Mesendoderm (in vitro differentiated cells): ENCODE data around the gene RAI14.

ENCODE experiments used
- DNase-seq: peaks from one replicate; pipeline ENCODE4 v3.0.0; 2013
- H2AK5ac ChIP-seq: 2 replicates; pipeline ENCODE4 v1.6.1; 2013; ENCODE audit warnings: low read length, inconsistent platforms
- H2BK120ac ChIP-seq: 2 replicates; pipeline ENCODE4 v1.6.1; 2013; ENCODE audit warnings: low read depth, mild to moderate bottlenecking, low read length, moderate library complexity, mixed read lengths
- H2BK15ac ChIP-seq: replicated peaks from 2 replicates; pipeline ENCODE4 v1.6.1; 2013; ENCODE audit warnings: low read depth, mild to moderate bottlenecking, moderate library complexity
- H2BK5ac ChIP-seq: 2 replicates; pipeline ENCODE4 v1.6.1; 2013; ENCODE audit warnings: low read length, inconsistent platforms
- H3K18ac ChIP-seq: 2 replicates; pipeline ENCODE4 v1.6.1; 2013; ENCODE audit warnings: mild to moderate bottlenecking, low read length, mixed read lengths
- H3K23ac ChIP-seq: one replicate; pipeline ENCODE4 v1.6.1; 2013; ENCODE audit warnings: low read length
- H3K27ac ChIP-seq: 2 replicates; pipeline ENCODE4 v1.5.1; 2013; ENCODE audit warnings: low read depth, mild to moderate bottlenecking, inconsistent platforms, low read length, moderate library complexity
- H3K27me3 ChIP-seq: 2 replicates; pipeline ENCODE4 v1.6.1; 2013; ENCODE audit warnings: low read length, control low read depth, mild to moderate bottlenecking, inconsistent platforms; ENCODE audit not compliant: insufficient read depth, poor library complexity
- H3K36me3 ChIP-seq: 2 replicates; pipeline ENCODE4 v1.6.1; 2013; ENCODE audit warnings: low read length, inconsistent platforms; ENCODE audit not compliant: control insufficient read depth, insufficient read depth
- H3K4ac ChIP-seq: one replicate; pipeline ENCODE4 v1.6.1; 2013; ENCODE audit warnings: low read depth, mild to moderate bottlenecking, low read length, moderate library complexity
- H3K4me1 ChIP-seq: 2 replicates; pipeline ENCODE4 v1.6.1; 2013; ENCODE audit warnings: low read depth, low read length, inconsistent platforms; ENCODE audit not compliant: control insufficient read depth
- H3K4me2 ChIP-seq: 2 replicates; pipeline ENCODE4 v1.6.1; 2013; ENCODE audit warnings: low read length
- H3K4me3 ChIP-seq: 2 replicates; pipeline ENCODE4 v1.5.1; 2013; ENCODE audit warnings: mild to moderate bottlenecking, low read length
- H3K56ac ChIP-seq: one replicate; pipeline ENCODE4 v1.6.1; 2013; ENCODE audit warnings: low read length
- H3K79me1 ChIP-seq: 2 replicates; pipeline ENCODE4 v1.6.1; 2013; ENCODE audit warnings: low read length, inconsistent platforms
- H3K79me2 ChIP-seq: 2 replicates; pipeline ENCODE4 v1.6.1; 2013; ENCODE audit warnings: mild to moderate bottlenecking, low read length; ENCODE audit not compliant: control insufficient read depth, insufficient read depth
- H3K9ac ChIP-seq: 2 replicates; pipeline ENCODE4 v1.6.1; 2013; ENCODE audit warnings: low read length, inconsistent platforms
- H4K5ac ChIP-seq: one replicate; pipeline ENCODE4 v1.6.1; 2013; ENCODE audit warnings: low read length
- H4K8ac ChIP-seq: one replicate; pipeline ENCODE4 v1.6.1; 2013; ENCODE audit warnings: low read depth, mild to moderate bottlenecking, control low read depth, low read length, moderate library complexity
- whole genome bisulfite sequencing: extraction: QIAGEN DNeasy Blood & Tissue Kit; methylation state at CpG from one replicate; pipeline ENCODE4 v1.1.7; 2013; ENCODE audit warnings: low lambda C conversion rate, missing lambda C conversion rate; ENCODE audit not compliant: insufficient coverage; ENCODE audit errors: extremely low coverage; 5-methylcytosine and 5-hydroxymethylcytosine counted together

The RAI14 gene

GRCh38 chr5:34738381-34738780 lies 82.3 kb downstream of the RAI14 start:
- Histone ChIP-seq H2BK120ac (no peak overlapping the region), H3K27ac (no peak overlapping the region), H3K56ac (no peak overlapping the region), H2AK5ac (no peak overlapping the region), H4K5ac (no peak overlapping the region), H3K79me1 (peaks cover 16% of the 10 kb centered on the region), H3K4me1 (peaks cover 2% of the 10 kb centered on the region), H4K8ac (no peak overlapping the region), H2BK15ac (no peak overlapping the region), H3K18ac (no peak overlapping the region), H3K4me2 (no peak overlapping the region), H3K79me2 (peaks cover 27% of the 10 kb centered on the region), H3K36me3 (no peaks in the 10 kb centered on the region), H3K4ac (no peak overlapping the region), H3K27me3 (no peaks in the 10 kb centered on the region), H3K4me3 (no peak overlapping the region), H3K23ac (no peak overlapping the region), H2BK5ac (no peak overlapping the region), H3K9ac (no peak overlapping the region)
- no CpG with 5 or more reads among the region's 1 CpG for WGBS
- no peak for DNase-seq

- Histone ChIP-seq H3K23ac (no peak overlapping the region), H3K4ac (no peak overlapping the region), H2BK15ac (no peak overlapping the region), H3K27ac (no peak overlapping the region), H4K8ac (no peak overlapping the region), H3K79me2 (peaks cover 32% of the 10 kb centered on the region), H3K9ac (no peak overlapping the region), H2AK5ac (no peak overlapping the region), H3K18ac (no peak overlapping the region), H3K79me1 (peaks cover 16% of the 10 kb centered on the region), H2BK5ac (no peak overlapping the region), H3K4me1 (peaks cover 2% of the 10 kb centered on the region), H3K36me3 (no peaks in the 10 kb centered on the region), H4K5ac (no peak overlapping the region), H3K56ac (no peak overlapping the region), H3K27me3 (no peaks in the 10 kb centered on the region), H2BK120ac (no peak overlapping the region), H3K4me3 (no peak overlapping the region), H3K4me2 (no peak overlapping the region)
- DNase-seq = no peak
- no CpG with 5 or more reads among the region's 3 CpGs for WGBS
Observed at GRCh38 chr5:34740389-34740806, 84.3 kb downstream of the RAI14 start.

- H4K5ac ChIP-seq = no peak overlapping the region
- DNase-seq = no peak
- no CpG with 5 or more reads among the region's 11 CpGs for WGBS
Observed at GRCh38 chr5:34742061-34742460, 85.9 kb downstream of the RAI14 start.

GRCh38 chr5:34743878-34744277 lies 87.8 kb downstream of the RAI14 start:
- H2BK5ac ChIP-seq = no peak overlapping the region
- H3K27me3 ChIP-seq = no peaks in the 10 kb centered on the region
- no peak overlapping the region for H3K4ac ChIP-seq
- no peak overlapping the region for H2BK15ac ChIP-seq
- peaks cover 18% of the 10 kb centered on the region for H3K79me1 ChIP-seq
- DNase-seq = no peak
- H4K5ac ChIP-seq = no peak overlapping the region
- H3K4me1 ChIP-seq = no peaks in the 10 kb centered on the region
- no peak overlapping the region for H3K23ac ChIP-seq
- no CpG with 5 or more reads among the region's 3 CpGs for WGBS
- no peak overlapping the region for H3K56ac ChIP-seq
- H2AK5ac ChIP-seq = no peak overlapping the region
- H3K4me2 ChIP-seq = no peak overlapping the region
- H4K8ac ChIP-seq = no peak overlapping the region
- H3K18ac ChIP-seq = no peak overlapping the region
- no peak overlapping the region for H3K9ac ChIP-seq
- no peak overlapping the region for H3K4me3 ChIP-seq
- H3K36me3 ChIP-seq = no peaks in the 10 kb centered on the region
- H2BK120ac ChIP-seq = no peak overlapping the region
- no peak overlapping the region for H3K27ac ChIP-seq
- peaks cover 32% of the 10 kb centered on the region for H3K79me2 ChIP-seq

More at GRCh38 chr5:34742061-34742460, 85.9 kb downstream of the RAI14 start:
- no peak overlapping the region for H2BK5ac ChIP-seq
- no peak overlapping the region for H4K8ac ChIP-seq
- no peak overlapping the region for H3K18ac ChIP-seq
- H3K27ac ChIP-seq = no peak overlapping the region
- no peak overlapping the region for H3K4me3 ChIP-seq
- no peak overlapping the region for H3K56ac ChIP-seq
- H3K27me3 ChIP-seq = no peaks in the 10 kb centered on the region
- no peak overlapping the region for H3K9ac ChIP-seq
- no peaks in the 10 kb centered on the region for H3K4me1 ChIP-seq
- no peak overlapping the region for H2BK120ac ChIP-seq
- peaks cover 32% of the 10 kb centered on the region for H3K79me2 ChIP-seq
- H3K4ac ChIP-seq = no peak overlapping the region
- no peak overlapping the region for H2AK5ac ChIP-seq
- peaks cover 15% of the 10 kb centered on the region for H3K79me1 ChIP-seq
- no peak overlapping the region for H3K4me2 ChIP-seq
- H2BK15ac ChIP-seq = no peak overlapping the region
- no peak overlapping the region for H3K23ac ChIP-seq
- no peaks in the 10 kb centered on the region for H3K36me3 ChIP-seq

- Histone ChIP-seq H2BK15ac (no peak overlapping the region), H3K79me1 (peaks cover 13% of the 10 kb centered on the region), H2BK5ac (no peak overlapping the region), H3K9ac (no peak overlapping the region), H4K5ac (no peak overlapping the region), H3K27ac (no peak overlapping the region), H3K4me3 (no peak overlapping the region), H3K27me3 (no peaks in the 10 kb centered on the region), H3K4me2 (no peak overlapping the region), H3K18ac (no peak overlapping the region), H2BK120ac (no peak overlapping the region), H2AK5ac (no peak overlapping the region), H3K79me2 (peaks cover 26% of the 10 kb centered on the region), H3K4me1 (no peaks in the 10 kb centered on the region), H3K56ac (no peak overlapping the region), H3K36me3 (no peaks in the 10 kb centered on the region), H3K23ac (no peak overlapping the region), H3K4ac (no peak overlapping the region), H4K8ac (no peak overlapping the region)
- WGBS = no CpG with 5 or more reads among the region's 3 CpGs
- no peak for DNase-seq
Observed at GRCh38 chr5:34748431-34748830, 92.3 kb downstream of the RAI14 start.

GRCh38 chr5:34749431-34749873 lies 93.3 kb downstream of the RAI14 start:
- H3K27ac ChIP-seq = no peak overlapping the region
- no peak for DNase-seq
- H3K79me1 ChIP-seq = peaks cover 13% of the 10 kb centered on the region
- H2BK120ac ChIP-seq = no peak overlapping the region
- H3K27me3 ChIP-seq = no peaks in the 10 kb centered on the region
- H3K18ac ChIP-seq = no peak overlapping the region
- H4K8ac ChIP-seq = no peak overlapping the region
- WGBS = no CpG with 5 or more reads among the region's 6 CpGs
- no peak overlapping the region for H3K4me3 ChIP-seq
- no peaks in the 10 kb centered on the region for H3K4me1 ChIP-seq
- H3K4ac ChIP-seq = no peak overlapping the region
- no peak overlapping the region for H2BK15ac ChIP-seq
- no peak overlapping the region for H3K56ac ChIP-seq
- H2BK5ac ChIP-seq = no peak overlapping the region
- H3K36me3 ChIP-seq = no peaks in the 10 kb centered on the region
- H3K23ac ChIP-seq = no peak overlapping the region
- H2AK5ac ChIP-seq = no peak overlapping the region
- no peak overlapping the region for H3K4me2 ChIP-seq
- no peak overlapping the region for H4K5ac ChIP-seq
- H3K79me2 ChIP-seq = peaks cover 24% of the 10 kb centered on the region
- H3K9ac ChIP-seq = no peak overlapping the region
